Measurements from ENCODE around the gene PPP1R15A. TPM values are rescaled to one million over a fixed set of nuclear protein-coding genes. Genes with fewer than 3 reads are reported as not detected.

The PPP1R15A gene
- 51.0 and 87.6 TPM in 2 replicates for total RNA-seq

DNA sequence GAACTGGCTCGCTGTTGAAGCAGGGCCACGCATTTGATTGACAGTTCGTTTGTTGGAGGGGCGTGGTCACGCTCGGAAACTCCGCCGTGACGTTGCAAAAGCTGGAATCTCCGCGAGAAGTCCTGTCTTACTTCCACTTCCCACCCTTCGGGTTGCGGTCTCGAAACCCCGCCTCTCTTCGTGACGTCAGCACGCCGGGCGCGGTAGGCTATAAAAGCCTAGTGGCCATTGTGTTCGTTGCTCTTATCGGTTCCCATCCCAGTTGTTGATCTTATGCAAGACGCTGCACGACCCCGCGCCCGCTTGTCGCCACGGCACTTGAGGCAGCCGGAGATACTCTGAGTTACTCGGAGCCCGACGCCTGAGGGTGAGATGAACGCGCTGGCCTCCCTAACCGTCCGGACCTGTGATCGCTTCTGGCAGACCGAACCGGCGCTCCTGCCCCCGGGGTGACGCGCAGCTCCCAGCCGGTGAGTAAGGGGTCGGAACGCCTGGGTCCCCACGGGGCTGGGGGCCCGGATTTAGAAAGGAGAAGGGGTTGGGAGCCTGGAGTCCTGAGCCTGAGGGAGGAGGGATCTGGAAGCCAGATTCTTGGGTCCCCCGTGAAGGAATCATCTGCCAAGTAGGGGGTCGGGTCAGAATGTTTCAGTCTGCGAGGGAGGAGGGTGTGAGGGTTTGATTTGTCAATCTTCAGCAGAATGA is at the start of gene PPP1R15A:
TSS of gene PPP1R15A (plus strand) at position 240 of the 702 bp plus-strand sequence. CDS start 813 bp downstream, outside the sequence.

GRCh38 chr19:48836089-48837017 is 35.9 kb upstream of the PPP1R15A start, which contains the start of gene HSD17B14:
HSD17B14 (minus strand) TSS chr19:48836491; CDS start chr19:48836411, 80 bp downstream.

GRCh38 chr19:48868114-48868886 is 3.9 kb upstream of the PPP1R15A start, which contains the start of gene PLEKHA4:
PLEKHA4 (minus strand) TSS chr19:48868617; CDS start chr19:48867620, 997 bp downstream.

GRCh38 chr19:48899781-48900476 is 27.7 kb downstream of the PPP1R15A start, which contains the start of gene NUCB1:
NUCB1 (plus strand) TSS chr19:48900312; CDS start chr19:48900797, 485 bp downstream.

Other genes starting within 250 kb of the PPP1R15A start
- 1.3 and 3.6 TPM in 2 replicates for gene DBP, start 235.0 kb upstream of the PPP1R15A start, total RNA-seq
- 1.1 and 3.2 TPM in 2 replicates for gene CA11, start 226.2 kb upstream of the PPP1R15A start, total RNA-seq
- gene NTN5, start 199.4 kb upstream of the PPP1R15A start, total RNA-seq = not detected in 2 replicates
- gene FUT2, start 176.4 kb upstream of the PPP1R15A start, total RNA-seq = not detected in 2 replicates
- gene MAMSTR, start 152.7 kb upstream of the PPP1R15A start, total RNA-seq = 0.32 and 0.72 TPM in 2 replicates
- gene RASIP1, start 131.8 kb upstream of the PPP1R15A start, total RNA-seq = 2.2 and 3.4 TPM in 2 replicates
- not detected in 2 replicates for gene IZUMO1, start 125.5 kb upstream of the PPP1R15A start, total RNA-seq
- 0.32 and 1.1 TPM in 2 replicates for gene FUT1, start 119.8 kb upstream of the PPP1R15A start, total RNA-seq
- not detected in 2 replicates for gene FGF21, start 116.9 kb upstream of the PPP1R15A start, total RNA-seq
- 50.5 and 82.1 TPM in 2 replicates for gene BCAT2, start 61.4 kb upstream of the PPP1R15A start, total RNA-seq
- gene HSD17B14, start 35.9 kb upstream of the PPP1R15A start, total RNA-seq = 0.49 and 1.8 TPM in 2 replicates
- 9.7 and 28.4 TPM in 2 replicates for gene PLEKHA4, start 3.8 kb upstream of the PPP1R15A start, total RNA-seq
- gene TULP2, start 26.3 kb downstream of the PPP1R15A start, total RNA-seq = 2.8 TPM in 1 of 2 replicates, not detected in the other
- 580 and 629 TPM in 2 replicates for gene NUCB1, start 27.9 kb downstream of the PPP1R15A start, total RNA-seq
- not detected in 2 replicates for gene DHDH, start 61.3 kb downstream of the PPP1R15A start, total RNA-seq
- 85.0 and 99.0 TPM in 2 replicates for gene BAX, start 82.5 kb downstream of the PPP1R15A start, total RNA-seq
- gene FTL, start 92.9 kb downstream of the PPP1R15A start, total RNA-seq = 7,567 and 8,205 TPM in 2 replicates
- 135 and 151 TPM in 2 replicates for gene GYS1, start 120.9 kb downstream of the PPP1R15A start, total RNA-seq
- gene RUVBL2, start 121.5 kb downstream of the PPP1R15A start, total RNA-seq = 155 and 181 TPM in 2 replicates
- not detected in 2 replicates for gene LHB, start 144.7 kb downstream of the PPP1R15A start, total RNA-seq
- not detected in 2 replicates for gene CGB3, start 151.9 kb downstream of the PPP1R15A start, total RNA-seq
- not detected in 2 replicates for gene CGB2, start 159.5 kb downstream of the PPP1R15A start, total RNA-seq
- not detected in 2 replicates for gene CGB1, start 164.5 kb downstream of the PPP1R15A start, total RNA-seq
- gene CGB5, start 171.4 kb downstream of the PPP1R15A start, total RNA-seq = not detected in 2 replicates
- not detected in 2 replicates for gene CGB8, start 176.7 kb downstream of the PPP1R15A start, total RNA-seq
- 0.97 TPM in 1 of 2 replicates, not detected in the other for gene CGB7, start 185.3 kb downstream of the PPP1R15A start, total RNA-seq
- not detected in 2 replicates for gene NTF4, start 192.4 kb downstream of the PPP1R15A start, total RNA-seq
- gene KCNA7, start 200.3 kb downstream of the PPP1R15A start, total RNA-seq = not detected in 2 replicates
- gene SNRNP70, start 213.0 kb downstream of the PPP1R15A start, total RNA-seq = 174 and 218 TPM in 2 replicates
- gene LIN7B, start 241.9 kb downstream of the PPP1R15A start, total RNA-seq = 12.1 and 13.1 TPM in 2 replicates
- gene C19orf73, start 246.7 kb downstream of the PPP1R15A start, total RNA-seq = 0.97 and 2.2 TPM in 2 replicates
- gene PPFIA3, start 247.1 kb downstream of the PPP1R15A start, total RNA-seq = 2.8 and 7.6 TPM in 2 replicates

Measured in cardiac atrium fibroblast (primary cell).